NCI-H446 treated with DMSO at 0.1 percent for 48 hours (cell line): ENCODE measurements around the gene BDNF.
"Not testable (repeated sequence)": the region's sequence is repeated elsewhere in the genome, so short reads cannot be mapped to it uniquely, and the experiment has no call there.

Experiments used
- DNase-seq: peaks from one replicate; lab custom pipeline; 2025; lab: John Stamatoyannopoulos, UW

Gene BDNF

DNA sequence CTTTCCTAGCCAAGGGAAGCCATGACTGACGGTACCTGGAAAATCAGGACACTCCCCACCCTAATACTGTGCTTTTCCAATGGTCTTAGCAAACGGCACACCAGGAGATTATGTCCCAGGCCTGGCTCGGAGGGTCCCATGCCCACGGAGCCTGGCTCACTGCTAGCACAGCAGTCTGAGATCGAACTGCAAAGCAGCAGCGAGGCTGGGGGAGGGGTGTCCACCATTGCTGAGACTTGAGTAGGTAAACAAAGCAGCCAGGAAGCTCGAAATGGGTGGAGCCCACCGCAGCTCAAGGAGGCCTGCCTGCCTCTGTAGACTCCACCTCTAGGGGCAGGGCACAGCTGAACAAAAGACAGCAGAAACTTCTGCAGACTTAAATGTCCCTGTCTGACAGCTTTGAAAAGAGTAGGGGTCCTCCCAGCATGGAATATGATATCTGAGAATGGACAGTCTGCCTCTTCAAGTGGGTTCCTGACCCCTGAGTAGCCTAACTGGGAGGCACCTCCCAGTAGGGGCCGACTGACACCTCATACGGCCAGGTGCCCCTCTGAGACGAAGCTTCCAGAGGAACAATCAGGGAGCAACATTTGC is 34.6 kb downstream of the BDNF start:
- not testable (repeated sequence) for DNase-seq

- DNase-seq: no peak
Measured at GRCh38 chr11:27663326-27663725, 36.9 kb downstream of the BDNF start.

GRCh38 chr11:27660171-27660570 is 40.1 kb downstream of the BDNF start:
- DNase-seq: no peak

- DNase-seq: no peak
Measured at GRCh38 chr11:27658535-27659236, 41.6 kb downstream of the BDNF start.

DNA sequence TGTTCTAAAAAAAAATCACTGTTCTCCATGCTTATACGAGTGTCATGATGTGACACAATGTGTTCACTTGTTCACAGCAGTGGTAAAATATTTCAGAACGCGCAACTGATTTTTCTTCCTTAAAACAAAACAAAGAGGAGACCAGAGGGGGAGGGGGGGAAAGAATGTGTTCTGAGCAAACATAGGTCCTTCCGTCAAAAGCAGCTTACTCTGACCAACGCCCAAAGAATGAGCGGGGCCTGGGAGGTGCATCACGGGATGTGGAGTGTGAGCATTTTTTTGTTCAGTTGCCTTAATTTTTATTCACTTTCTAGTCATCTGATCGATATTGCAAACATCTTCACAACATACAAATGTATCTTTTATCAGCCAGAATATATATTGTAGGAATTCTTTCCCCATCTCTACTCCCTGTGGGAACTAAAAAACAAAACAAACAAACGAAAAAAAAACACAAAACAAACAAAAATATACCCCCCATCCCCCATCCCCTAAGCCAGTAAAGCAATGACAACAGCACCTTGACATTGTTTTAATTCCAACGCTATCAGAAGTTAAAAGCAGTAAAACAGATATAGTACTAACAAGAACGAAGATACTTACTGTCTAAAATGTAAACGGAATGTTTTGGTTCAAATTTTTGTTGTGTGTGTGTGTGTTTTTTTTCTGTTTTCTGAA is 43.3 kb downstream of the BDNF start:
- DNase-seq: no peak

DNA sequence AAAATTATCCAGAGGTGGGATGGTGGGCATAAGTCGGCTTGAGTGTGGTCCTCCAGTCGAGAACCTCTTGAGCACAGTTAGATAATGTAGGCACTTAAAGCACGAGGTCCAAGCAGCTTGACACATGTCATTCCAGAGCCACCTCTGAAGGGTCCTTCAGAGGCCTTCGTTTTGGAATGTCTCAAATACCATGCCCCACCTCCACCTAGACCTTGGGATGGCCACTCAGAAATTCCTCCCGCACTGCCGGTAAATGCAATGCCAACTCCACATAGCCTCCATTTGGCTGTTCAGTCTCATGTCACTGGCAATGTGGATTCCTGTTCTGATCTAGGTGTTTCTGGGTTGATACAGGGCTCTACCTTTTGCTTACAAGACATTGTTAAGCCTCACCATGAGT is 43.9 kb downstream of the BDNF start:
- no peak for DNase-seq

DNA sequence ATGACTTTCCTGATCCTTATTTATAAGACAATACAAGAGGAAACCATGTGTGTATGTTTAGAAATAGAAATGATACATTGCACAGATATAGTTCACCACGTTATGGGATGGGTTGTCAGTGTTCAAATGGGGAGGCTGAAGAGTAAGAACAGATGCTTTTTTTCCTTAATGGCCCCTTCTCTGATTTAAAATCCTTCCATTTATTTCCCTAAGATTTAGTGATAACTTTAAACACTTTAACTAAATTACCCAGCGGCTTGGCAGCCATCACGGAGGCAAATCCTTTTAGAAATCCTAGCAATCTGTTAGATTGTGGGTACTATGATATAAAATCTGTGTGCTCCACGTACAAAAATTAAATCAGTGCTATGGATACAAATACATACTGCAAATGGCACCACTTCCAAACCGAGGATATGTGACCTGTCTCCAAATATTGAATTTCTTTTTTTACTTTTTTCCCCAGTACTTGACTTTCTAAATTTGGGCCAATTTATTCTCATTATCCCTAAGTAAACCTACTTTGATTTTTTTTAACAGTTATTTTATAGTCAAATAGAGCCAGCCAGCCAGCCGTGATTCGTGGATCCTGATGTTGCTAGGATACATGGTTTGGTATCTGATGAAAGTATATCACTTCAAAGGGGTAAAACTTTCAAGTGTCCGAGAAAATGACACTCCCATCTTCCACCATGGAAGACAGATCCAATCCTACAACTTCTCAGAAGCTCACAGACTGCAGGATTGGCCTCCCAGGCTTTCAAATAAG is 46.1 kb downstream of the BDNF start:
- DNase-seq: no peak

DNA sequence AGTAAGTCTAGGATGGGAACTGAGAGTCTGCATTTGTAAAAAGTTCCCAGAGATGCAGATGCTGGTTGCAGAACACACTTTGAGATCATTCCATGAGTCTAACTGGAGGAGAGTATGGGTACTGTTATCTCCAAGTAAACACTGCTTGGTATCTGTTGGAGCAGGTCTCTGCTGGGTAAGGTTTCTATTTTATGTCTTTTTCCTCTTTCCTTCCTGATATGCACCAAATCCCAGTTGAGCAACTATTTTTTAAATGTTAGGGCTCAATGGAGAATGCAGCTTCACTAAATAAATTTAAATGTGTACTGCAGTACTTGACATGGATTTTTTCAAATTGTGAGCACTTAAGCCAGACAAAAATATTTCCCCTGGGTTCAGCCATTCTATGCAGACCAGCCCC is 48.5 kb downstream of the BDNF start:
- DNase-seq: no peak

DNA sequence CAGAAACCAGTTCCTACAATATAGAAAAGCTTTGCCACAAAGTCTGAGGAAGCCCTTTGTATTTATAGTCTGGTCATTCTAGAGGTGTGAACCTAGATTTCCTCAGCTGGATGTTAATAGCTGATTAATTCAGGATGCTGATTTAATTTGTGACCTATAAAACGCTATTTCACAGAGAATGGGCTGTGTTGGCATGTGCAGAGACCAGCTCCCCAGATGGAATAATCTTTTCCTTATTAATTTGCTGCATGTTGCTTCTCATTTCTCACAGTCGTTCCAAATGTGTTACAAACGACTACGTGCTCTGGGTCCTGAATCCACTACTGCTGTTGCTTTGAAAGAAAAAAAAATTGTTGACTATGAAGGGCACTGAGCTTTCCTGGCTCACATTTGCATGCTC is 49.3 kb downstream of the BDNF start:
- DNase-seq: no peak

GRCh38 chr11:27649800-27650199 is 50.5 kb downstream of the BDNF start:
- DNase-seq: no peak

- DNase-seq: no peak
Measured at GRCh38 chr11:27648840-27649239, 51.4 kb downstream of the BDNF start.

- no peak for DNase-seq
Measured at GRCh38 chr11:27646051-27646818, 54.0 kb downstream of the BDNF start.

GRCh38 chr11:27642954-27643353 is 57.3 kb downstream of the BDNF start:
- DNase-seq: no peak

GRCh38 chr11:27640954-27641353 is 59.3 kb downstream of the BDNF start:
- no peak for DNase-seq

DNA sequence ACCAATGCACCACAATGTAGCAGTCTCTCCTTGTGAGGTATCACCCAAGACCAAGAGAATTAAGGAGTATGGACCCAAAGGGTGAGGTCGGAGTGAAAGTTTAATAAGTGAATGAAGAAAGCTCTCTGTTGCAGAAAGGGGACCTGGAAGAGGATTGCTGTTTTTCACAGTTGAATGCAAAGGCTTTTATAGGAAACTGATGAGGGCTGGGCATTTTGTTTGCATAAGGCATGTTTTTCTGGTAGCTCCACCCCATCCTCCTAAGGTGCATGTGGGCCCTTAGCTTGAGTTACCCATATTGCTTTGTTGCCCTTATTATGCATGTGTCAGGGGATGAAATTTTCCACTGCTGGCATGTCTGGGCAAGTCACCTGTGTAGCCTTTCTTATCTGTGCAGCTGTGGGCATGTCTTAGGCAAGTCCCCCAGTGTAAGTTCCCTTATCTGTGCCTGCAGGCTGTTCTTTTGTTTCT is 64.7 kb downstream of the BDNF start:
- no peak for DNase-seq

GRCh38 chr11:27634776-27635175 is 65.5 kb downstream of the BDNF start:
- not testable (repeated sequence) for DNase-seq

GRCh38 chr11:27634282-27634681 is 66.0 kb downstream of the BDNF start:
- not testable (repeated sequence) for DNase-seq

DNA sequence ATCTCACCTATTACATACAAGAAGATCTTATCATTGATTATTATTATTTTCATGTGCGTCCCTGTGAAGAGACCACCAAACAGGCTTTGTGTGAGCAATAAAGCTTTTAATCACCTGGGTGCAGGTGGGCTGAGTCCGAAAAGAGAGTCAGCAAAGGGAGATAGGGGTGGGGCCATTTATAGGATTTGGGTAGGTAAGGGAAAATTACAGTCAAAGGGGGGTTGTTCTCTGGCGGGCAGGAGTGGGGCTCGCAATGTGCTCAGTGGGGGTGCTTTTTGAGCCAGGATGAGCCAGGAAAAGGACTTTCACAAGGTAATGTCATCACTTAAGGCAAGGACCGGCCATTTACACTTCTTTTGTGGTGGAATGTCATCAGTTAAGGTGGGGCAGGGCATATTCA is 71.2 kb downstream of the BDNF start:
- not testable (repeated sequence) for DNase-seq

GRCh38 chr11:27627979-27628378 is 72.3 kb downstream of the BDNF start:
- DNase-seq: no peak

GRCh38 chr11:27626938-27627586 is 73.2 kb downstream of the BDNF start:
- no peak for DNase-seq

GRCh38 chr11:27626269-27626937 is 73.9 kb downstream of the BDNF start:
- no peak for DNase-seq
